GM12878 (cell line): ENCODE data around the gene PPP1R7. TPM values are rescaled to one million over a fixed set of nuclear protein-coding genes. Genes with fewer than 3 reads are reported as not detected.

ENCODE experiments used
- ATAC-seq: fragments of 200-7000 bp; cut with Tn5 transposase; 3 replicates; pipeline ENCODE4 v1.9.1; 2020; ENCODE audit warnings: mild to moderate bottlenecking, moderate library complexity
- BruUV-seq: library from RNA; stranded (reverse); fragments of 400-500 nt; replicated peaks from 2 replicates; lab custom pipeline; 2021; lab: Mats Ljungman, UMichigan
- CTCF ChIA-PET: fragments of 300-600 bp; sonication (Branson Sonifier 250); formaldehyde crosslinking; extraction: SDS; loops from one replicate; lab custom pipeline; 2021; ENCODE audit warnings: inconsistent platforms; lab: Yijun Ruan, JAX
- POLR2A ChIA-PET: fragments of 350-600 bp; formaldehyde crosslinking; extraction: SDS; loops from one replicate; lab custom pipeline; 2021; ENCODE audit warnings: inconsistent platforms; lab: Charles Lee
- RAD21 ChIA-PET: fragments of 300-600 bp; sonication (Branson Sonifier 250); formaldehyde crosslinking; loops from one replicate; lab custom pipeline; 2023; ENCODE audit warnings: antibody characterized with exemption; ENCODE audit not compliant: unreplicated experiment; lab: Charles Lee
- SMC1A ChIA-PET: fragments of 300-600 bp; sonication (Branson Sonifier 250); formaldehyde crosslinking; loops from one replicate; lab custom pipeline; 2023; ENCODE audit not compliant: unreplicated experiment, uncharacterized antibody; lab: Charles Lee
- DNase-seq: peaks from one replicate; pipeline ENCODE4 v3.0.0-alpha.2; 2011; ENCODE audit warnings: low read depth, low spot score
- FAIRE-seq: peaks from 3 replicates; lab custom pipeline; 2011; peaks lifted over from hg19 to GRCh38; lab: Jason Lieb, UNC
- H2AFZ ChIP-seq: 2 replicates; pipeline ENCODE4 v1.6.0; 2011; ENCODE audit warnings: low read depth, low read length, control low read depth; ENCODE audit not compliant: control insufficient read depth
- H3K27ac ChIP-seq: 2 replicates; pipeline ENCODE4 v1.5.1; 2011; ENCODE audit warnings: control low read depth; ENCODE audit not compliant: control insufficient read depth, insufficient read depth
- H3K27me3 ChIP-seq, 2 experiments: replicated peaks in 1 of 2; 2 replicates each; pipeline versions ENCODE4 v1.6.0 to v1.6.1; 2011; ENCODE audit warnings: low read length in 1 of 2; ENCODE audit not compliant: control insufficient read depth in 2 of 2, insufficient read depth in 2 of 2
- H3K36me3 ChIP-seq, 2 experiments: 2 replicates each; pipeline ENCODE4 v1.5.1; 2011; ENCODE audit warnings: low read length in 1 of 2; ENCODE audit not compliant: control insufficient read depth in 2 of 2, insufficient read depth in 2 of 2
- H3K4me1 ChIP-seq: 2 replicates; pipeline ENCODE4 v1.6.1; 2011; ENCODE audit warnings: mild to moderate bottlenecking, low read length, moderate library complexity, mixed read lengths; ENCODE audit not compliant: control insufficient read depth, insufficient read depth
- H3K4me2 ChIP-seq: 2 replicates; pipeline ENCODE4 v1.6.0; 2011; ENCODE audit warnings: control low read depth; ENCODE audit not compliant: control insufficient read depth, insufficient read depth
- H3K4me3 ChIP-seq: fragments of 200-600 bp; sonication (generic); 2 replicates; pipeline ENCODE4 v1.5.1; 2016
- H3K79me2 ChIP-seq: 2 replicates; pipeline ENCODE4 v1.6.0; 2011; ENCODE audit warnings: low read length; ENCODE audit not compliant: control insufficient read depth, insufficient read depth
- H3K9ac ChIP-seq: 2 replicates; pipeline ENCODE4 v1.8.0; 2011; ENCODE audit warnings: low read length, control low read depth, mixed read lengths; ENCODE audit not compliant: control insufficient read depth, insufficient read depth
- H3K9me3 ChIP-seq: replicated peaks from 3 replicates; pipeline ENCODE4 v1.5.1; 2011; ENCODE audit warnings: mild to moderate bottlenecking, low read length; ENCODE audit not compliant: control insufficient read depth, insufficient read depth
- H4K20me1 ChIP-seq: 2 replicates; pipeline ENCODE4 v1.6.0; 2011; ENCODE audit not compliant: control insufficient read depth, insufficient read depth
- CHD2 ChIP-seq: IDR thresholded peaks from 2 replicates; pipeline ENCODE4 v1.6.1; 2011; ENCODE audit warnings: low read depth, low read length, improper control_type of control experiment, borderline replicate concordance
- ELK1 ChIP-seq: IDR thresholded peaks from 2 replicates; pipeline ENCODE4 v1.6.1; 2012; ENCODE audit warnings: low read depth, low read length, improper control_type of control experiment
- ESRRA ChIP-seq: IDR thresholded peaks from 2 replicates; pipeline ENCODE4 v1.6.1; 2012; ENCODE audit warnings: mild to moderate bottlenecking, low read length, improper control_type of control experiment
- EZH2 ChIP-seq: IDR thresholded peaks from 2 replicates; pipeline ENCODE4 v1.6.1; 2012; ENCODE audit warnings: low read depth, mild to moderate bottlenecking, control low read depth, inconsistent platforms, low read length, borderline replicate concordance; ENCODE audit not compliant: control insufficient read depth
- IRF5 ChIP-seq: fragments of 450-650 bp; IDR thresholded peaks from 2 replicates; pipeline ENCODE4 v1.6.1; 2017; ENCODE audit warnings: borderline replicate concordance
- KLF5 ChIP-seq: fragments of 450-650 bp; IDR thresholded peaks from 2 replicates; pipeline ENCODE4 v1.6.1; 2014; ENCODE audit warnings: mild to moderate bottlenecking; ENCODE audit not compliant: partially characterized antibody
- POLR2A ChIP-seq: IDR thresholded peaks from 2 replicates; pipeline ENCODE4 v1.6.1; 2011; ENCODE audit warnings: low read depth, mild to moderate bottlenecking, low read length
- SUPT20H ChIP-seq: IDR thresholded peaks from 2 replicates; pipeline ENCODE4 v1.6.1; 2011; ENCODE audit warnings: low read depth, mild to moderate bottlenecking, low read length, moderate library complexity, borderline replicate concordance; ENCODE audit not compliant: control insufficient read depth
- TCF12 ChIP-seq: IDR thresholded peaks from 2 replicates; pipeline ENCODE4 v1.6.1; 2011; ENCODE audit warnings: low read depth, mild to moderate bottlenecking, low read length
- USF2 ChIP-seq: IDR thresholded peaks from 2 replicates; pipeline ENCODE4 v1.6.1; 2011; ENCODE audit warnings: low read depth, low read length, improper control_type of control experiment, borderline replicate concordance
- YY1 ChIP-seq: IDR thresholded peaks from 2 replicates; pipeline ENCODE4 v1.6.1; 2011; ENCODE audit warnings: low read depth, mild to moderate bottlenecking, low read length
- WGBS: methylation state at CpG from one replicate; pipeline ENCODE4 v1.1.6; 2016; ENCODE audit warnings: low lambda C conversion rate; ENCODE audit not compliant: insufficient replicate concordance, insufficient coverage; ENCODE audit errors: missing lambda C conversion rate; 5-methylcytosine and 5-hydroxymethylcytosine counted together
- in situ Hi-C: fragments of 300-500 bp; cut with MboI; formaldehyde crosslinking; loops from 9 replicates; pipeline ENCODE4 v1.14.3; 2018; ENCODE audit warnings: mixed read lengths
- intact Hi-C: fragments of 100-400 bp; cut with micrococcal nuclease; formaldehyde crosslinking; loops from one replicate; pipeline ENCODE4 v1.14.2; 2022; ENCODE audit not compliant: unreplicated experiment
- polyA plus RNA-seq, 11 experiments: library from polyadenylated mRNA; depleted of rRNA in 4 of 11; unstranded in 6 of 11; stranded (reverse) in 5 of 11; fragments of >200 nt; fragmentation: Nextera tagmentation in 4 of 11; fragmentation: Illumina TruSeq in 1 of 11; extraction: Ambion mirVana in 4 of 11; extraction: Trizol in 1 of 11; gene quantifications; 1 replicate in 1 of 11; 2 replicates in 10 of 11; pipeline versions ENCODE4 v1.2.1 to v1.2.3, GENCODE V29; 2011 to 2016; ENCODE audit warnings: inconsistent platforms in 2 of 11, missing spikeins in 2 of 11, low read depth in 1 of 11
- total RNA-seq, 4 experiments: library from RNA; depleted of rRNA in 3 of 4; stranded (reverse); fragments of >200 nt in 3 of 4; fragmentation: Illumina TruSeq in 1 of 4; extraction: Trizol in 1 of 4; gene quantifications; 2 replicates each; pipeline versions ENCODE4 v1.2.1 to v1.2.3, GENCODE V29; 2013 to 2021

The PPP1R7 gene
- total and polyA plus RNA-seq, 10 of the 15 experiments (the other 5 are each of a cell fraction or from before 2014, with no cell fraction given), result 78.5 to 174 (median 93.7) TPM

DNA sequence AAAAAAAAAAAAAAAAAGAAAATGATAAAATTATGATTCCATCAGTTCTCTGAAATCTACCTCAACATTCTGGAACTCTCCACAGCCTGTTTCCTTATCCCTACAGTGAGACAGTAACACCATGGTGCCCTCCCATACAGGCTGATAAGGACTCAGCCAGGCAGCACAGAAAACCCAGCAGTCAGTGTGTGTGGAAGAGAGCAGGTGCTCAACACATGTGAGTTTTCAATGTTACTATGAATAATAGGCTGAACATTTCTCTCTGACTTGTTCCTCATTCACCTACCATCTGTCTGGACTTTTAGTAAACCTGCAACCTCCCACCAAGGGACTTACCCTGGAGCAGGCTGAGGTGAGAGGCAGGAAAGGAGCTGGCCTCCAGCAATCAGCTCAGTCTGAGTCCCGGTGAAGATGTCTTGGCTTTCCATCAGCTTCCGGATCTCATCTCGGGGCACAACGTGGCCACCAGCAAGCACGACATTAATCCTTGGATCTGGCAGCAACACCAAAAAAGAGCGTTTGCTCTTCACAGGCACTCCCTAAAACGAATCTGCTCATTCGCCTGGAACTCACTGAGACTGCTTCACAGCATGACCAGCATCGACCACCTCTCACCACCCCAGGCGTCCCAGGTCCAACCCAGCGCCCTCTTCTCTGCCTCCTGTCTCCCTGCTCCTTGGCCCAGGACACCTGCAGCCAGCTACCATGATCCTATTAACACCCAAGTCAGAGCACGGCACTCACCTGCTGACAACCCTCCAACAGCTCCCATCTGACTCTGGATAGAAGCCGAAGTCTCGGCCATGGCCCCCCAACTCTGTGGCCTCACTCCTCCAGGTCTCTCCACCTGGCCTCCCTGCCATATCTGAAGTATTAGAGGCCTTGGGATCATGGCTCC, 17.5 kb upstream of the PPP1R7 start:
- intact Hi-C loops (no loop called here), in situ Hi-C loops (no loop called here)
- Histone ChIP-seq H2AFZ (no peak overlapping the region), H3K4me2 (no peak overlapping the region; the same call in 1 of the 2 replicates), H3K79me2 (no peaks in the 10 kb centered on the region; the same call in none of the 2 replicates), H3K4me3 (no peak overlapping the region), H3K27me3 (no peaks in the 10 kb centered on the region), H3K36me3 (peaks cover 3 to 15% of the 10 kb centered on the region in 2 experiments), H3K27ac (no peak overlapping the region; the same call in 1 of the 2 replicates), H4K20me1 (no peaks in the 10 kb centered on the region), H3K9me3 (no peaks in the 10 kb centered on the region), H3K4me1 (peaks cover 20% of the 10 kb centered on the region), H3K9ac (no peak overlapping the region)
- DNase-seq (no peak), FAIRE-seq (no peak), ATAC-seq (no peak)
- BruUV-seq, result no TSS peak
- ChIA-PET CTCF (interaction anchor here (0.6 to 2.1 kb wide), 2 partner anchors 17 to 138 kb away, joined by 3 to 5 read pairs; partner anchors contain the start of gene PASK), RAD21 (interaction anchor here (1.2 kb wide), 1 partner anchor 22 kb away, joined by 3 read pairs; no protein-coding TSS in a partner anchor), SMC1A (interaction anchor here (0.6 to 1.8 kb wide), 4 partner anchors 12 to 33 kb away, joined by 3 to 4 read pairs (median 4); no protein-coding TSS in a partner anchor), POLR2A (interaction anchor here (0.9 to 1.9 kb wide), 4 partner anchors 14 to 31 kb away, joined by 3 to 7 read pairs (median 3); partner anchors contain the start of genes MTERF4 and PASK)
- no peak for TF ChIP-seq KLF5
- peak; percentile 54; the same call in 1 of the 2 replicates for TF ChIP-seq TCF12
- 73% methylated on average over 14 of the region's 14 CpGs for WGBS

DNA sequence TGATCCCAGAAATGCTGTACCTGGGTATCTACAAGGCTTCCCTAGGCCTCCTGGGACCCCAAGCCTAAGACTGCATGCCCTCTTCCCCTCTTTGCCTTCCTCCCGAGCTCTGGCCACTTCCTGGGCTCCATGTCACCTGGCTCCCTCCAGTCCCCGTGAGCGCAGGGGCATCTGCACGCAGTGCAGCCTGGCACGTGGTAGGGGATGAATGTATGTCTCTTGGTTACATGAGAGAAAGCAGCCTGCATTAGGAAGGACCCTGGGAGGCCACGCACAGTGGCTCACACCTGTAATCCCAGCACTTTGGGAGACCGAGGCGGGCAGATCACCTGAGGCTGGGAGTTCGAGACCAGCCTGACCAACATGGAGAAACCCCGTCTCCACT, 16.8 kb upstream of the PPP1R7 start:
- ATAC-seq (no peak), DNase-seq (no peak), FAIRE-seq (no peak)
- 89% methylated on average over 8 of the region's 10 CpGs for WGBS
- Histone ChIP-seq H2AFZ (no peak overlapping the region), H3K9me3 (no peaks in the 10 kb centered on the region), H3K36me3 (peaks cover 6 to 17% of the 10 kb centered on the region in 2 experiments), H3K79me2 (no peaks in the 10 kb centered on the region; the same call in 1 of the 2 replicates), H3K27me3 (no peaks in the 10 kb centered on the region), H3K4me1 (peaks cover 13% of the 10 kb centered on the region), H3K4me2 (no peak overlapping the region), H4K20me1 (no peaks in the 10 kb centered on the region), H3K27ac (no peak overlapping the region), H3K4me3 (no peak overlapping the region), H3K9ac (no peak overlapping the region)
- ChIA-PET SMC1A (interaction anchor here (1.8 kb wide), 1 partner anchor 12 kb away, joined by 4 read pairs; no protein-coding TSS in a partner anchor), CTCF (interaction anchor here (2.1 kb wide), 1 partner anchor 16 kb away, joined by 5 read pairs; the partner anchor contains the start of gene PASK), POLR2A (interaction anchor here (1.2 to 1.9 kb wide), 3 partner anchors 13 to 23 kb away, joined by 3 to 7 read pairs (median 3); partner anchors contain the start of gene PASK), RAD21 (no interaction called here)
- BruUV-seq, result TSS peak; percentile 62
- in situ Hi-C loops (no loop called here), intact Hi-C loops (no loop called here)
- no peak for TF ChIP-seq SUPT20H
- no peak for TF ChIP-seq YY1
- TF ChIP-seq EZH2, result no peak
- no peak for TF ChIP-seq CHD2
- no peak for TF ChIP-seq POLR2A
- no peak for TF ChIP-seq IRF5
- TF ChIP-seq USF2, result no peak
- TF ChIP-seq ESRRA, result no peak
- no peak for TF ChIP-seq ELK1
